NCI-H524 (cell line): ENCODE data around the gene HPS6.

Source experiments
- DNase-seq, 2 experiments: peaks; one replicate each; lab custom pipeline; 2025; lab: John Stamatoyannopoulos, UW

Gene HPS6

GRCh38 chr10:102069071-102069470 lies 3.9 kb downstream of the HPS6 start:
- DNase-seq = no peak

GRCh38 chr10:102072673-102073527 lies 7.8 kb downstream of the HPS6 start:
- peak; percentile 6 to 58 for DNase-seq

- no peak for DNase-seq
These were observed 18.4 kb downstream of the HPS6 start for GRCh38 chr10:102083541-102083940.

GRCh38 chr10:102085336-102085735 lies 20.2 kb downstream of the HPS6 start:
- no peak for DNase-seq

- DNase-seq = no peak
These were observed 21.0 kb downstream of the HPS6 start for GRCh38 chr10:102086196-102086595.

- DNase-seq = no peak
These were observed 25.6 kb downstream of the HPS6 start for GRCh38 chr10:102090772-102091171.

GRCh38 chr10:102096449-102096848 lies 31.3 kb downstream of the HPS6 start:
- DNase-seq = no peak

- peak in 1 of 2 experiments; percentile 7 for DNase-seq
These were observed 36.0 kb downstream of the HPS6 start for GRCh38 chr10:102101152-102101551.

- no peak for DNase-seq
These were observed 37.3 kb downstream of the HPS6 start for GRCh38 chr10:102102421-102102820.

GRCh38 chr10:102106998-102107397 lies 41.8 kb downstream of the HPS6 start:
- no peak for DNase-seq

- DNase-seq = no peak
These were observed 44.3 kb downstream of the HPS6 start for GRCh38 chr10:102109166-102110116.

- no peak for DNase-seq
These were observed 46.1 kb downstream of the HPS6 start for GRCh38 chr10:102111276-102111675.

- DNase-seq = no peak
These were observed 47.2 kb downstream of the HPS6 start for GRCh38 chr10:102112210-102112817.

- DNase-seq = no peak
These were observed 48.3 kb downstream of the HPS6 start for GRCh38 chr10:102113261-102113955.

GRCh38 chr10:102113956-102114857 lies 49.1 kb downstream of the HPS6 start:
- DNase-seq = peak; percentile 22 to 61

- peak; percentile 29 to 64 for DNase-seq
These were observed 49.9 kb downstream of the HPS6 start for GRCh38 chr10:102114861-102115618.

- DNase-seq = no peak
These were observed 50.6 kb downstream of the HPS6 start for GRCh38 chr10:102115775-102116174.

GRCh38 chr10:102116656-102117055 lies 51.5 kb downstream of the HPS6 start:
- DNase-seq = no peak
